Psoas muscle (tissue), 8 donors: Measurements from ENCODE around the gene DOLK. TPM values are rescaled to one million over a fixed set of nuclear protein-coding genes. Genes with fewer than 3 reads are reported as not detected.
A peak's percentile ranks its signal among the peaks of the same experiment; 100 is the strongest.

Experiments used
- ATAC-seq, 4 donors: fragments of 200-7000 bp; cut with Tn5 transposase; one replicate each; pipeline ENCODE4 v1.9.1; 2020; ENCODE audit warnings: moderate library complexity in 3 of 4, mild to moderate bottlenecking in 2 of 4
- DNase-seq, 2 donors: peaks; one replicate each; pipeline ENCODE4 v3.0.0-alpha.2; 2020
- H3K27ac ChIP-seq: fragments of 200-600 bp; one replicate; pipeline ENCODE4 v1.8.0; 2022
- H3K27me3 ChIP-seq, 3 donors: fragments of 200-600 bp in 1 of 3; one replicate each; pipeline versions ENCODE4 v1.6.1 to v1.8.0; 2013 to 2022; ENCODE audit warnings: low read length in 2 of 3, mild to moderate bottlenecking in 2 of 3, moderate library complexity in 1 of 3; ENCODE audit not compliant: insufficient read depth in 3 of 3
- H3K36me3 ChIP-seq, 2 donors: fragments of 200-600 bp in 1 of 2; one replicate each; pipeline versions ENCODE4 v1.6.1 to v1.8.0; 2013 to 2022; ENCODE audit warnings: low read depth in 1 of 2, mild to moderate bottlenecking in 1 of 2, moderate library complexity in 1 of 2; ENCODE audit not compliant: insufficient read depth in 1 of 2
- H3K4me1 ChIP-seq: fragments of 200-600 bp; one replicate; pipeline ENCODE4 v1.8.0; 2022
- H3K4me3 ChIP-seq: fragments of 200-600 bp; one replicate; pipeline ENCODE4 v1.8.0; 2022; ENCODE audit warnings: mild to moderate bottlenecking
- H3K9me3 ChIP-seq: fragments of 200-600 bp; one replicate; pipeline ENCODE4 v1.8.0; 2022
- CTCF ChIP-seq: fragments of 200-600 bp; IDR thresholded peaks from one replicate; pipeline ENCODE4 v1.8.0; 2022; ENCODE audit warnings: antibody characterized with exemption
- WGBS, 3 donors: extraction: QIAGEN DNeasy Blood & Tissue Kit; methylation state at CpG; one replicate each; pipeline versions ENCODE4 v1.1.6 to v1.1.7; 2013; 5-methylcytosine and 5-hydroxymethylcytosine counted together
- intact Hi-C, 2 donors: fragments of 100-400 bp; cut with DNase I; formaldehyde crosslinking; loops; one replicate each; pipeline versions ENCODE4 v1.11.0 to v1.14.2; 2022
- polyA plus RNA-seq, 3 donors: library from polyadenylated mRNA; stranded (reverse); fragments of 200-250 nt; gene quantifications; one replicate each; pipeline ENCODE4 v1.2.3, GENCODE V29; 2013
- total RNA-seq, 4 donors: library from RNA; stranded (reverse); fragmentation: NEBNext Ultra II Directional in 2 of 4; extraction: Animal tissue kit (Norgen Biotek cat#: 25700) in 2 of 4; gene quantifications; one replicate each; pipeline versions ENCODE4 v1.2.1 to v1.2.4, GENCODE V29; 2021 to 2023
- donor health status: healthy with polysubstance abuse.
- donor health status: DM: no; HTN: no; CAD: no; lungs with moderate emphysema.
- donor health status: Bipolar disorder and iron deficiency.
- donor health status: healthy.
- donor health status: DM: yes; HTN: yes; CAD: no.
- donor health status: DM: no; HTN: no; CAD: no.
- donor health status: DM: no; HTN: no; CAD: no.
- donor health status: DM: yes; HTN: yes; CAD: no.

DOLK gene
- total and polyA plus RNA-seq, 7 donors, result 4.5 to 14.0 (median 7.5) TPM

GRCh38 chr9:128943832-128944620 lies 3.4 kb downstream of the DOLK start:
- 88 to 91% (median 89%) methylated on average over 7 of the region's 7 CpGs for WGBS, 3 donors
- Histone ChIP-seq H3K27ac (no peak overlapping the region), H3K36me3 (peaks cover 0 to 27% of the 10 kb centered on the region in 2 donors)

GRCh38 chr9:128940946-128941755 lies 6.3 kb downstream of the DOLK start:
- ATAC-seq (no peak), DNase-seq (peak in 1 of 2 donors; percentile 50)
- Histone ChIP-seq H3K27me3 (no peaks in the 10 kb centered on the region), H3K9me3 (no peaks in the 10 kb centered on the region), H3K36me3 (peaks cover 0 to 29% of the 10 kb centered on the region in 2 donors), H3K4me3 (no peak overlapping the region), H3K4me1 (peaks cover under 1% of the 10 kb centered on the region), H3K27ac (no peak overlapping the region)
- 78 to 82% (median 81%) methylated on average over 12 of the region's 12 CpGs for WGBS, 3 donors
- intact Hi-C loops, result loop anchor here in 1 of 2 donors (10.0 kb wide), 1 partner anchor 216 kb away; the partner anchor contains the start of gene ZDHHC12
- no peak for TF ChIP-seq CTCF

More at GRCh38 chr9:128943832-128944620, 3.4 kb downstream of the DOLK start:
- TF ChIP-seq CTCF, result no peak
- intact Hi-C loops, result loop anchor here in 1 of 2 donors (10.0 kb wide), 1 partner anchor 219 kb away; the partner anchor contains the start of gene ZDHHC12
- Histone ChIP-seq H3K4me1 (peaks cover 8% of the 10 kb centered on the region), H3K9me3 (no peaks in the 10 kb centered on the region), H3K27me3 (no peaks in the 10 kb centered on the region), H3K4me3 (no peak overlapping the region)
- no peak for ATAC-seq
- peak in 1 of 2 donors; percentile 19 for DNase-seq

- H3K27ac ChIP-seq, result no peak overlapping the region
- peaks cover 0 to 28% of the 10 kb centered on the region in 2 donors for H3K36me3 ChIP-seq
- DNase-seq, result peak in 1 of 2 donors; percentile 42
- H3K27me3 ChIP-seq, result no peaks in the 10 kb centered on the region
- no peak overlapping the region for H3K4me3 ChIP-seq
- H3K4me1 ChIP-seq, result no peaks in the 10 kb centered on the region
- peak in 2 of 4 donors; percentile 26 to 42 for ATAC-seq
- 54 to 58% (median 54%) methylated on average over 15 of the region's 15 CpGs for WGBS, 3 donors
- TF ChIP-seq CTCF, result no peak
- H3K9me3 ChIP-seq, result no peaks in the 10 kb centered on the region
- intact Hi-C loops, result loop anchor here in 1 of 2 donors (10.0 kb wide), 1 partner anchor 216 kb away; the partner anchor contains the start of gene ZDHHC12
Observed at GRCh38 chr9:128940271-128940921, 7.0 kb downstream of the DOLK start.

- Histone ChIP-seq H3K4me3 (no peak overlapping the region), H3K9me3 (no peaks in the 10 kb centered on the region), H3K36me3 (peaks cover 0 to 33% of the 10 kb centered on the region in 2 donors), H3K4me1 (no peaks in the 10 kb centered on the region), H3K27ac (no peak overlapping the region), H3K27me3 (no peaks in the 10 kb centered on the region)
- TF ChIP-seq CTCF, result no peak
- DNase-seq (peak in 1 of 2 donors; percentile 21), ATAC-seq (peak in 2 of 4 donors; percentile 49 to 70)
- intact Hi-C loops, result no loop called here
- 74 to 88% (median 87%) methylated on average over 9 of the region's 9 CpGs for WGBS, 3 donors
Observed at GRCh38 chr9:128937310-128938165, 9.9 kb downstream of the DOLK start.
